Trophoblast cell (in vitro differentiated cells and primary cell): ENCODE data around the gene MAGI2.

ENCODE experiments used
- DNase-seq, 2 donors: peaks; one replicate each; pipeline ENCODE4 v3.0.0-alpha.2; 2016
- H2AFZ ChIP-seq: 2 replicates; pipeline ENCODE4 v1.6.1; 2013; ENCODE audit warnings: low read length, moderate library complexity, mild to moderate bottlenecking; ENCODE audit not compliant: insufficient read depth, poor library complexity
- H2AK5ac ChIP-seq: 2 replicates; pipeline ENCODE4 v1.6.1; 2013; ENCODE audit warnings: mild to moderate bottlenecking, low read length
- H2BK120ac ChIP-seq: 2 replicates; pipeline ENCODE4 v1.6.1; 2013; ENCODE audit warnings: low read length, mild to moderate bottlenecking, moderate library complexity; ENCODE audit not compliant: insufficient read depth, poor library complexity
- H2BK12ac ChIP-seq: 2 replicates; pipeline ENCODE4 v1.6.1; 2013; ENCODE audit warnings: mild to moderate bottlenecking, low read length, moderate library complexity
- H2BK5ac ChIP-seq: 2 replicates; pipeline ENCODE4 v1.6.1; 2013; ENCODE audit warnings: low read length, low read depth, moderate library complexity, mild to moderate bottlenecking; ENCODE audit not compliant: poor library complexity
- H3K14ac ChIP-seq: 2 replicates; pipeline ENCODE4 v1.6.1; 2013; ENCODE audit warnings: mild to moderate bottlenecking, low read length
- H3K18ac ChIP-seq: 2 replicates; pipeline ENCODE4 v1.6.1; 2013; ENCODE audit warnings: mild to moderate bottlenecking, low read length
- H3K23ac ChIP-seq: 2 replicates; pipeline ENCODE4 v1.6.1; 2013; ENCODE audit warnings: low read length
- H3K27ac ChIP-seq: 2 replicates; pipeline ENCODE4 v1.5.1; 2013; ENCODE audit warnings: low read depth, mild to moderate bottlenecking, inconsistent platforms, low read length, moderate library complexity
- H3K27me3 ChIP-seq: 2 replicates; pipeline ENCODE4 v1.6.1; 2013; ENCODE audit warnings: inconsistent platforms, mild to moderate bottlenecking, low read length, moderate library complexity; ENCODE audit not compliant: insufficient read depth
- H3K36me3 ChIP-seq, 2 experiments: 1 replicate in 1 of 2; 2 replicates in 1 of 2; pipeline ENCODE4 v1.6.1; 2013; ENCODE audit warnings: low read length in 2 of 2, mild to moderate bottlenecking in 2 of 2, moderate library complexity in 1 of 2; ENCODE audit not compliant: insufficient read depth in 2 of 2, control insufficient read depth in 1 of 2
- H3K4ac ChIP-seq: 2 replicates; pipeline ENCODE4 v1.6.1; 2013; ENCODE audit warnings: low read depth, mild to moderate bottlenecking, low read length, moderate library complexity
- H3K4me1 ChIP-seq, 2 experiments: 1 replicate in 1 of 2; 2 replicates in 1 of 2; pipeline ENCODE4 v1.6.1; 2013; ENCODE audit warnings: low read length in 2 of 2, mild to moderate bottlenecking in 2 of 2, moderate library complexity in 1 of 2; ENCODE audit not compliant: insufficient read depth in 2 of 2, control insufficient read depth in 1 of 2
- H3K4me2 ChIP-seq: 2 replicates; pipeline ENCODE4 v1.6.1; 2013; ENCODE audit warnings: inconsistent platforms, mild to moderate bottlenecking, low read length, moderate library complexity
- H3K4me3 ChIP-seq: 2 replicates; pipeline ENCODE4 v1.5.1; 2013; ENCODE audit warnings: mild to moderate bottlenecking, low read depth, low read length, inconsistent platforms
- H3K79me1 ChIP-seq: one replicate; pipeline ENCODE4 v1.6.1; 2013; ENCODE audit warnings: low read length
- H3K79me2 ChIP-seq: 2 replicates; pipeline ENCODE4 v1.6.1; 2013; ENCODE audit warnings: low read length, mild to moderate bottlenecking; ENCODE audit not compliant: control insufficient read depth, insufficient read depth, poor library complexity
- H3K9ac ChIP-seq: 2 replicates; pipeline ENCODE4 v1.6.1; 2013; ENCODE audit warnings: mild to moderate bottlenecking, low read length
- H3K9me3 ChIP-seq: 2 replicates; pipeline ENCODE4 v1.6.1; 2013; ENCODE audit warnings: low read depth, mild to moderate bottlenecking, control low read depth, inconsistent platforms, low read length; ENCODE audit not compliant: insufficient read depth
- H4K12ac ChIP-seq: 2 replicates; pipeline ENCODE4 v1.6.1; 2013; ENCODE audit warnings: low read depth, mild to moderate bottlenecking, low read length, moderate library complexity
- H4K8ac ChIP-seq: 2 replicates; pipeline ENCODE4 v1.6.1; 2013; ENCODE audit warnings: low read depth, mild to moderate bottlenecking, low read length, moderate library complexity
- H4K91ac ChIP-seq: one replicate; pipeline ENCODE4 v1.6.1; 2013; ENCODE audit warnings: low read depth, mild to moderate bottlenecking, low read length, moderate library complexity
- WGBS: extraction: QIAGEN DNeasy Blood & Tissue Kit; methylation state at CpG from one replicate; pipeline ENCODE4 v1.1.7; 2013; ENCODE audit warnings: missing lambda C conversion rate; ENCODE audit not compliant: insufficient read length, insufficient coverage; ENCODE audit errors: extremely low coverage; 5-methylcytosine and 5-hydroxymethylcytosine counted together

MAGI2 gene

DNA sequence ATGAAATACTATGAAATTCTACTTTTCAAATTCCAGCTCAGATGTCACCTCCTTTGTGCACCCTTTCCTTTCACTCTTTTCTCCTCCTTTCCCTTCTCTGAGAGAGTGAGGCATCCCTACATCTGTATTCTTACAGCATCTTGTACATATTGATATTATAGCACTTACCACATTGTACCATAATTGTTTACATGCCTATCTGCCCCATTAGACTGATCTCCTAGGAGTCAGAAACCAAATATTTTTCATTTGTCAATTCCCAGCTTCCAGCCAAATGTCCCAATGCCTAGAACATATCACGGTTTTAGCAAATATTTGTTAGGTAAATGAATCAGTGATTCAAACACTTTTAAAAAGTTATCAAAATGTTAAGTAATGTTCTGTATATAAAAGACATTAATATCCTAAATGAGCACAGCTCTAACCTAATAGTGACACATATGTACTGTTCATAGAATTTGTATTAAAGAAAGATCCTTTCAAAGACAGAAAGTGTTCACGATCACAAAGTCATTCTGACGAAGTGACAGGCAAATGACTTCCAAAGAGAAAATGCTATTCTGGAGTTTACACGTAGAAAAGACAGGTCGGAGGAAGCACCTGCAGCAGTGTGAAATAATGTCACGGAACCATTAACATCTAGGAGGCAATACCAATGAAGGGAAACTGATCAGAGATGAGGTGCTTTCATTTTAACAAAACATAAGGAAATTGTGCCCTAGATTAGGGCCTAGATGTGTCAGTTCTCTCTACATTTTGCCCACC lies 774.2 kb downstream of the MAGI2 start:
- Histone ChIP-seq H2BK5ac (no peak overlapping the region), H3K79me1 (no peaks in the 10 kb centered on the region), H3K36me3 (no peaks in the 10 kb centered on the region), H3K27me3 (no peaks in the 10 kb centered on the region), H3K9me3 (no peaks in the 10 kb centered on the region), H3K9ac (no peak overlapping the region), H3K4me1 (no peaks in the 10 kb centered on the region), H2AK5ac (no peak overlapping the region), H3K18ac (no peak overlapping the region), H3K23ac (no peak overlapping the region), H3K79me2 (no peaks in the 10 kb centered on the region), H3K4me2 (no peak overlapping the region), H4K91ac (no peak overlapping the region), H2AFZ (no peak overlapping the region), H2BK12ac (no peak overlapping the region), H3K27ac (no peak overlapping the region), H3K4me3 (no peak overlapping the region), H3K4ac (no peak overlapping the region), H3K14ac (no peak overlapping the region), H4K8ac (no peak overlapping the region), H4K12ac (no peak overlapping the region), H2BK120ac (no peak overlapping the region)
- DNase-seq = no peak
- WGBS = no CpG with 5 or more reads among the region's 6 CpGs

DNA sequence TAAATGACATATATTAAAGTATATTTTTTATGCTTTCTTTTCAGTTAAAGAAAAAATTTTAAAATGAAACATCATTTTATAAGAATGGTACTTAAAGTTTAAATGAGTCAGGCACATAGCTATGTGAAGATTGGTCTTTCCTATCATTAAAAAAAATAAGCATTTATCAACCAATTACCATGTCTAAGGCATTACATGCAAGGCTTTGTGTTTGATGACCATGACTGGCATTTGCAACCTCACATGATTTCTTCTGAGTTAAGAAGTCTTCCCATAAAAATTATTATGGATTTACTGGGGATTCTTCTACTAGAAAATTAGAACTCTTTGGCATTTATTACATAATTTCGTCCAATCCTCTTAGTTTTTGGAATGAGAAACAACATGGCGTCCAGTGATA lies 776.1 kb downstream of the MAGI2 start:
- no peak overlapping the region for H3K27ac ChIP-seq
- H3K9ac ChIP-seq = no peak overlapping the region
- no peak overlapping the region for H3K4me2 ChIP-seq
- H3K4me3 ChIP-seq = no peak overlapping the region
- no peaks in the 10 kb centered on the region for H3K4me1 ChIP-seq
- no peak overlapping the region for H3K23ac ChIP-seq
- no CpG with 5 or more reads among the region's 2 CpGs for WGBS
- no peak overlapping the region for H2BK12ac ChIP-seq
- H2AFZ ChIP-seq = no peak overlapping the region
- H3K14ac ChIP-seq = no peak overlapping the region
- no peak overlapping the region for H3K18ac ChIP-seq
- DNase-seq = no peak
- no peak overlapping the region for H4K8ac ChIP-seq
- H4K91ac ChIP-seq = no peak overlapping the region
- H3K79me2 ChIP-seq = no peaks in the 10 kb centered on the region
- H4K12ac ChIP-seq = no peak overlapping the region
- no peak overlapping the region for H2BK120ac ChIP-seq
- no peaks in the 10 kb centered on the region for H3K9me3 ChIP-seq
- H2BK5ac ChIP-seq = no peak overlapping the region
- no peaks in the 10 kb centered on the region for H3K79me1 ChIP-seq
- H3K36me3 ChIP-seq = no peaks in the 10 kb centered on the region
- H3K27me3 ChIP-seq = no peaks in the 10 kb centered on the region
- no peak overlapping the region for H3K4ac ChIP-seq
- no peak overlapping the region for H2AK5ac ChIP-seq

DNA sequence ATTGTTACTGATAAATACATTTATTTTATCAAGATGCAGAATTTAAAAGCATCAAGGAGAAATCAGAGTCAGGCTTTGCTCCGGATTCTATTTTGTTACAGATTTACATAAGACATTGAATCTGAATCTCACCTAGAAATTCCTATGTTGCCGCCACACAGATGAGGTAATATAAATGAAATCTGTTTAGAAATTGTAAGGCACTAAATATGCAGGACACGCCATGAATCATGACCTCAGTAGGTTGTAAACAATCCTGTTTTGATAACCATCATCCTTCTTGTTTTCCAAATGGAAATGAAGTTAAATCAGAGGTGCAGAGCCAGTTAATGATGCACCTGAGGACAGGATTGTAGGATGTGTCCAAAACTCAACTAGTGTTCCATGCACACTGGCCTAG lies 778.0 kb downstream of the MAGI2 start:
- H3K18ac ChIP-seq = no peak overlapping the region
- H2BK12ac ChIP-seq = no peak overlapping the region
- no peak overlapping the region for H4K91ac ChIP-seq
- H3K9me3 ChIP-seq = no peaks in the 10 kb centered on the region
- H3K79me1 ChIP-seq = no peaks in the 10 kb centered on the region
- H3K27me3 ChIP-seq = no peaks in the 10 kb centered on the region
- no peak overlapping the region for H4K8ac ChIP-seq
- peak; percentile 34 to 84 for DNase-seq
- no peak overlapping the region for H3K4me2 ChIP-seq
- H3K4me3 ChIP-seq = no peak overlapping the region
- H3K4ac ChIP-seq = no peak overlapping the region
- H3K79me2 ChIP-seq = no peaks in the 10 kb centered on the region
- no peaks in the 10 kb centered on the region for H3K36me3 ChIP-seq
- no peaks in the 10 kb centered on the region for H3K4me1 ChIP-seq
- WGBS = no CpG with 5 or more reads among the region's 3 CpGs
- no peak overlapping the region for H3K14ac ChIP-seq
- no peak overlapping the region for H3K23ac ChIP-seq
- no peak overlapping the region for H2AK5ac ChIP-seq
- H4K12ac ChIP-seq = no peak overlapping the region
- H3K9ac ChIP-seq = no peak overlapping the region
- no peak overlapping the region for H2BK120ac ChIP-seq
- H2AFZ ChIP-seq = no peak overlapping the region
- H2BK5ac ChIP-seq = no peak overlapping the region
- H3K27ac ChIP-seq = no peak overlapping the region

DNA sequence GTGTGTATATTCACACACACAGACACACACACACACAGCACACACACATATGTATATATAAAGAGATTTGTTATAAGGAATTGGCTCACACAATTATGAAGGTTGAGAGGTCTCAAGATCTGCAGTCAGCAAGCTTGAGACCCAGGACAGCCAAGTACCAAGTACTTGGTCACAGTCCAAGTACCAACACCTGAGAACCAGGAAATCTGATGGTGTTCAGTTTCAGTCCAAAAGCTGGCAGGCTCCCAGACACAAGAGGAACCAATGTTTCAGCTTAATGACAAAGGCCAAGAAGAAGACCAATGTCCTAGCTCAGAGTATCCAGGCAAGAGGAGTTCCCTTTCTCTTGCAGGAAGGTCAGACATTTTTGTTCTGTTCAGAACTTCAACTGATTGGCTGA lies 780.2 kb downstream of the MAGI2 start:
- H3K4me2 ChIP-seq = no peak overlapping the region
- no peaks in the 10 kb centered on the region for H3K27me3 ChIP-seq
- no peak overlapping the region for H2AFZ ChIP-seq
- no peak overlapping the region for H3K14ac ChIP-seq
- no peaks in the 10 kb centered on the region for H3K79me1 ChIP-seq
- H2AK5ac ChIP-seq = no peak overlapping the region
- no peak overlapping the region for H3K27ac ChIP-seq
- H2BK5ac ChIP-seq = no peak overlapping the region
- H3K4ac ChIP-seq = no peak overlapping the region
- H3K36me3 ChIP-seq = no peaks in the 10 kb centered on the region
- no peak overlapping the region for H3K18ac ChIP-seq
- no peaks in the 10 kb centered on the region for H3K9me3 ChIP-seq
- H3K4me1 ChIP-seq = no peaks in the 10 kb centered on the region
- no peak for DNase-seq
- H4K91ac ChIP-seq = no peak overlapping the region
- H3K4me3 ChIP-seq = no peak overlapping the region
- no peak overlapping the region for H3K23ac ChIP-seq
- no peak overlapping the region for H4K12ac ChIP-seq
- no peaks in the 10 kb centered on the region for H3K79me2 ChIP-seq
- no peak overlapping the region for H3K9ac ChIP-seq
- H2BK12ac ChIP-seq = no peak overlapping the region
- no peak overlapping the region for H4K8ac ChIP-seq
- H2BK120ac ChIP-seq = no peak overlapping the region
